Right hindlimb (tissue), 1 donor: ENCODE measurements around the gene ZMAT3.

ENCODE experiments used
- DNase-seq: peaks from one replicate; pipeline ENCODE4 v3.0.0-alpha.2; 2018

The ZMAT3 gene

GRCh38 chr3:179018808-179019207, 52.8 kb downstream of the ZMAT3 start:
- DNase-seq: no peak

DNA sequence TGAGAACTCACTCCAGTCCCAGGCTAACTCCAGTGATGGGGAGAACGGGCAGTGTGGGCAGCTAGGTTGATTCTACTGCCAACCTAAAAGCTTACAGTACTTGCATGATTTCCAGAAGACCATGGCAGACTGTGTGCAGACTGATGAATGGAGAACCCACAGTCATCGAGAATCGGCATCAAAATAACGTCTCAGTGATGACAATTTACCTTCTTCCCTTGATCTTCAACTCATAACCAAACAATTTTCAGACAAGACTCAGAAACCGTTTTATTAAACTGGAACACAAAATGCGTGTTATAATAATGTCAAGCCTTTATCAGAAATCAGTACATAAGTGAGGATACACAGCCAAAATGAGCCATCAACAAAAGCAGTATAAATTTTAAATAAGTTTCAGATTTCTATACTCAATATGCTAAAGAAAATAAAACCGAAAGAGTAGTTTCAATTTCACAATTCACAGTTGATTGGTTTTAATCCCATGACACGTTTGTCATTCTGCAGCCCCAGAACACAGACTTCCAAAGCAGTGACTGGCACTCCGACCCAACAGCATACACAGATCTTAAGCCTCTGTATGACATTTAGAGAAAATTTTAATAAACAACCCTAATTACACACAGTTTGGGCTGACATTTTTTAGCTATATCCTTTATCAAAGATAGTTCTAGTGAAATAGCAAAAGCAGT, 54.5 kb downstream of the ZMAT3 start:
- no peak for DNase-seq

GRCh38 chr3:179015551-179016020, 56.0 kb downstream of the ZMAT3 start:
- DNase-seq: peak; percentile 55

DNA sequence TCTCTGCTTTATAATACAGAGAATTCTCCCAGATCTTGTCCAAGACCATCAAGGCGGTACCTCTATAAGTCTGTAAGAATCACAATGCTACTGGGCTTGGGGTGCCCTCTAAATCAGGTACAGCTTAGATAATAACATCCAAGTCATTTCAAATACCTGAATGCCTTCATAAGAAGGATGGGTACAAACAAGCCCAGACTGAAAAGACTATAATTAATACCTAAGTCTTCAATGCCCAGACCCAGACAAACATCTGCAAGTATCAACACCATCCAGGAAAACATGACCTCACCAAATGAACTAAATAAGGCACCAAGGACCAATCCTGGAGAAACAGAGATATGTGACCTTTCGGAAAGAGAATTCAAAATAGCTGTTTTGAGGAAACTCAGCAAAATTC, 65.9 kb downstream of the ZMAT3 start:
- no peak for DNase-seq

DNA sequence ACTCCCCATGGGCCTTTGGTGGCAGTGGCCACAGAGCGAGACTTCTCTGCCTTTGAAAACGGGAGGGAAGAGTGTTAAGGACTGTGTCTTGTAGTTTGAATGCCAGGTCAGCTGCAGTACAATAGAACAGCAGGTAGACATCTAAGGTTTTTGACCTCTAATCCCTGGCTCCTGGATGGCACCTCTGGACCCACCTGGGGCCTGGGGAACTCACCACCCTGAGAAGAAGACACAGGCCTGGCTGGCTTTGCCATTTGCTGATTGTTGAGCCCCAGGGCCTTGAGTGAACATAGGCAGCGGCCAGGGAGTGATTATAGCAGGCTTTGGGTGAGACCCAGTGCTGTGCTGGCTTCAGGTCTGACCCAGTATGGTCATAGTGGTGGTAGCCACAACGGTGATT, 66.4 kb downstream of the ZMAT3 start:
- DNase-seq: no peak

GRCh38 chr3:179000659-179001058, 71.0 kb downstream of the ZMAT3 start:
- no peak for DNase-seq

DNA sequence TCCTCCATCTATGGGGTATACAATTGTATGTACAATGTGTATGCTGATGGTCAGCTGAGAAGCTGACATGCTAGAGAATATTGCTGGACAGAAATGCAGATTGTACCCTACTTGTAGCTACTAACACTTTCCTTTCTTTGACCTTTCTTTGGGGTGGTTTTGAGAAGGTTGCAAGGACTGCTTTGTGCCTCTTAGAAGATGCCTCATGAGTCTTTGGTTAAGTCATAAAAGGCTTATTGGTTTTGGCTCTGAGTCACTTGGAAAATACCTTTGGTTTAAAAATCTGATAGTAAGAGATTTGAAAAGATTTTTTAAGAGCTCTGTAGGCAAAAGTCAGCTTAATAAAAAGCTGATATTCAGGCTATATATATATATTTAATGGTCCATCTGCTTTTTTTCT, 71.5 kb downstream of the ZMAT3 start:
- no peak for DNase-seq

- DNase-seq: no peak
These were observed 75.2 kb downstream of the ZMAT3 start for GRCh38 chr3:178996399-178996798.

GRCh38 chr3:178990293-178990692, 81.3 kb downstream of the ZMAT3 start:
- no peak for DNase-seq

DNA sequence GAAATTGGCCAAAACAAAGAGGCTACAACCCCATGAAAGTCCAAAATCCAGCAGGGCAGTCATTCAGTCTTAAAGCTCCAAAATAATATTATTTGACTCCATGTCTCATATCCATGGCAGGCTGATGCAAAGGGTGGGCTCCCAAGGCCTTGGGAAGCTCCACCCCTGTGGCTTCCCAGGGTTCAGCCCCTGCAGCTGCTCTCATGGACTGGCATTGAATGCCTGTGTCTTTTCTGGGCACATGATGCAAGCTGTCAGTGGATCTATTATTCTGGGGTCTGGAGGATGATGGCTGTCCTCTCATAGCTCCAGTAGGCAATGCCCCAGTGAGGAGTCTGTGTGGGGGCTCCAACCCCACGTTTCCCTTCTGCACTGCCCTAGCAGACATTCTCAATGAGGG, 81.8 kb downstream of the ZMAT3 start:
- no peak for DNase-seq

DNA sequence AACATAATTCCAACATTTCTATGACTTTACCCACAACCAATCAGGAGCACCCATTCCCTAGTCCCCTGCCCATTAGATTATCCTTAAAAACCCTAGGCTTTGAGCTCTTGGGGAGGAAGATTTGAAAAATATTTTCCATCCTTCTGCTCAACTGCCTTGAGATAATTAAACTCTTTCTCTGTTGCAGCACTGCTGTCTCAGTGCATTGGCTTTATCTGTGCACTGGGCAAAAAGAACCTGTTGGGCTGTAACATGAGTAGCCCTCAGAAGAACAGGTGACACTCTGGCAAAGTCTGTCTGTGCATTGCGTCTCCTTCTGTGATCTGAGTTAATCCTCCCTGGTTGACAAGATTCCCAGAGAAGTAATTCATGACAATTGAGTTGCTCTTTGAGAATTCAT, 83.9 kb downstream of the ZMAT3 start:
- no peak for DNase-seq

- DNase-seq: no peak
These were observed 85.2 kb downstream of the ZMAT3 start for GRCh38 chr3:178986456-178986855.

DNA sequence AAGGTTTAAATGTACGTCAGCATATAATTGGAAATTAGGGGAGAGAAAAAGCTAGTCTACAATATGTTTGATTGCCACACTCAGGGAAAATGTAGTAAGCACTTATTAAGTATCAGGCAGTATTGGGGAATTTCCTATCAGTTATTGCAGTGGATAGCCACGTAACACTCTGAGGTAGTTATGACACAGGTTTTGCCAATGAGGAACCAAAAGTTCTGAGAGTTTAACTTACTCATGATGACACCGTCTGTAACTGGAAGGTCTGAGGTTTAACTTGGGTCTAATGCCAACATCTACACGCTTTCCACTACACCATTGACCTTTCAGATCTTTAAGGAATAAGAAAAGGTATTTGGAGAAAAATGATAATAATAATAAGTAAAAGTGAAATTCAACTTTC, 89.5 kb downstream of the ZMAT3 start:
- DNase-seq: no peak

GRCh38 chr3:178975320-178975719, 96.3 kb downstream of the ZMAT3 start:
- DNase-seq: no peak

DNA sequence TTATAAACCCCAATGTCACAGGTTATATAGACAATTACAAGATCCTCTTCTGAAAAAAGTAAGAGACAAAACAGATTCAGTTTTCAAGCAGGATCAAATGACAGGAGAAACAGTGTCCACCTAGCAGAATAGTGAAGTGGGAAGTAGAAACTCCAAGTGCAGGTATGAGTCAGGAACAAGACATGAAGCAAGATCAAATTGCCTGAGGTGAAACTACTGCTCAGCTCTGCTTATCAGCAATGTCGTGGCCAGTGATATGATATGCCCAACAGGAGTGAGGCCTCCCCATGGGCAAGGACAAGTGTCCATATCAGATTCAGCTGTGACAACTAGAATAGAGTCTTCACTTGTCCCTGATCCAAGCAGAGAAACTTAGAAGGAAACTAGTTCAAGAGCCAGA, 100.0 kb downstream of the ZMAT3 start:
- DNase-seq: no peak

GRCh38 chr3:178969004-178969700, 102.5 kb downstream of the ZMAT3 start:
- DNase-seq: no peak
